Epithelial cell of proximal tubule (primary cell): ENCODE measurements around the gene TBATA. TPM values are rescaled to one million over a fixed set of nuclear protein-coding genes. Genes with fewer than 3 reads are reported as not detected.

Experiments
- DNase-seq: peaks from one replicate; pipeline ENCODE4 v3.0.0-alpha.2; 2011; ENCODE audit warnings: low read depth
- H3K4me3 ChIP-seq: 2 replicates; pipeline ENCODE4 v1.5.1; 2011; ENCODE audit warnings: low read depth, mild to moderate bottlenecking, low read length
- CTCF ChIP-seq: conservative IDR thresholded peaks from 2 replicates; pipeline ENCODE4 v1.5.1; 2012; ENCODE audit warnings: low read depth, mild to moderate bottlenecking, low read length
- total RNA-seq: library from RNA; depleted of rRNA; stranded (reverse); fragments of >200 nt; gene quantifications from 2 replicates; pipeline ENCODE4 v1.2.3, GENCODE V29; 2015

Gene TBATA
- total RNA-seq, 1 donor from 2014 or later = not detected

GRCh38 chr10:70830164-70830563 is 45.0 kb upstream of the TBATA start:
- no peak for DNase-seq
- no peak for TF ChIP-seq CTCF
- H3K4me3 ChIP-seq = no peak overlapping the region

GRCh38 chr10:70829543-70829942 is 44.4 kb upstream of the TBATA start:
- no peak for DNase-seq
- no peak overlapping the region for H3K4me3 ChIP-seq
- TF ChIP-seq CTCF = no peak

DNA sequence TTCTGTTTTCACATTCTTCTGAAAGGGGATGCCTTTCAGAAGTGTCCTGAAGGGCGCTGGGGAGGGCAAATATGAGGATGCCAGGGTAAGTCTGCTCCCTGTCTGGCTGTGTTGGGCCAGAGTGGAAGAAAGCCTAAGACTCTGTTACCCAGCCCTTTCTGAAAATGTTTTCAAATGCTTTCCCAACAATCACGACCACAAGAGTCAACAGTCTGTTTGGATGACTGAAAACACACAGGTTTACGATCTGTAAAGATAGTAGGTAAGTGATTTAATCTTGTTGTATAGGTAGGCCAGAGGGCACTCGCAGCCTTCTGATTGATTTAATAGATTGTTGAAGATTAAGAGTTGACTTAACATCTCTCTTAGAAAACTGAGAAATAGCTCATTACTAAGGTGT is 43.7 kb upstream of the TBATA start:
- no peak for TF ChIP-seq CTCF
- DNase-seq = no peak
- no peak overlapping the region for H3K4me3 ChIP-seq

DNA sequence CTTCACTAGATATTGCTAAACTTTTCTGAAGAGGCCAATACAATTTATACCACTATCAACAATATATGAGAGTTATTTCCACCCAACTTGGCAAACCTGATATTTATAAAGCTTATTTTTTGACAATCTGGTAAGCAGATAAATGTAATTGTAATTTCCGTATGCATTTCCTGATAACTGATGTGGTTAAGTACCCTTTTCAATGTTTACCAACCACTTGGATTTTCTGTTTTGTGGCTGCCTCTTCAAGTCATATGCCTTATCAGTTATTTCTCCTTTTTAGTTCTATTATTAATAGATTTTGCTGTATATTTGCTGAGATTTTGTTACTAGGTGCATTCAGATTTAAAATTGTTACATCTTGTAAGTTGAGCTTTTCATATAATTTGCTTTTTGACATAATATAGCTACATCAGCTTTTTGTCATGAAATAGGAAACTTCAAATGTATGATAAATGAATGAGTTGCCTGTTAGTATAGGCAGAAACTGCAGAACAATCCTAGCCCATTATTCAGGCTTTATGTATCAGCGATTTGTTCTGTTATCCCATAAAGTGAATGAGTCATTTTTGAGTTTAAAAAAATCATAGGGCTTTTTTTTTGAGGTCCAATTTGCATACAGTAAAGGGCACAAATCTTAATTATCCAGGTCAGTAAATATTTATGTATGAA is 42.0 kb upstream of the TBATA start:
- H3K4me3 ChIP-seq = no peak overlapping the region
- no peak for DNase-seq
- TF ChIP-seq CTCF = no peak

DNA sequence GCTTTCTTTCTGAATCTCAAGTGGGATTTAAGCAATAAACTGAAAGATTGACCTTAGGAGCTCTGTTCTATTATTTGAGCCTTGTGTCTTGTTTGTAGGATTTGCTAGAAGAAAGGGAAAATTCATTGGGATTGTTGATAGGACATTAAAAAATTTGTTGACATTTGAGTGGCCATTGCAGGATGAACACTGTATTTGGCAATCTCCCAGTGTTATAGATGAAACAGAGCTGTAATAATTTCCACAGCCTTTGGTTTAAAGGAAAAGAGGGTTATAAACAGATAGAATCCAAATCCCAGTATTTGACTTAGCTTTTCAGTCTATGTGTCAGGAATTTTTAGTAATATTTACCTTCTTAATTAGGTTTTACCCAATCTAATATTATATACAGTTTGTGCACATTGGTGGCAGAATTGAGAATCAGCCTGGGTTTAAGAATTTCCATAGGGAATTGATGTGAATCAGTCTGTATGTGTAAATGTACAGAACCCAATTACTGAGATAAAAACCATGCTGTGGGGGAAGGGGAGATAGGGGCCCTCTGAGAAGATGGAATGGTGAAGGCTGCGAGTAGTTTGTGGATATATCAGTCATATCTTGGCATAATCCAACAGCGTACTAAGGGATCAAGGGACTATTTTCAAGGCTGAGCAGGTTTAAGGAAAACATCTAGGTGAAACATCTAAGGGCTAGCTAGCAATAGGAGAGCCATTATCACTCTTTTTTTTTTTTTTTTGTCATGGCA is 37.1 kb upstream of the TBATA start:
- DNase-seq = no peak
- no peak overlapping the region for H3K4me3 ChIP-seq
- TF ChIP-seq CTCF = no peak

GRCh38 chr10:70820976-70821750 is 36.0 kb upstream of the TBATA start:
- DNase-seq = no peak
- H3K4me3 ChIP-seq = no peak overlapping the region

More at GRCh38 chr10:70820976-70821750, 36.0 kb upstream of the TBATA start:
- peak; percentile 15 for TF ChIP-seq CTCF
